CD4-positive, alpha-beta T cell treated with Interleukin-1 beta for 1 hour (primary cell): ENCODE data around the gene VSTM2L.
"Not testable (repeated sequence)": the region's sequence is repeated elsewhere in the genome, so short reads cannot be mapped to it uniquely, and the experiment has no call there.

Experiments
- DNase-seq, 2 donors: peaks; one replicate each; pipeline ENCODE4 v3.0.0-alpha.2; 2020 to 2022

The VSTM2L gene

GRCh38 chr20:37902504-37903313, at the start of gene VSTM2L:
Gene VSTM2L (plus strand): TSS chr20:37903127. CDS start chr20:37903351, 224 bp downstream.
- DNase-seq = no peak

- no peak for DNase-seq
Observed at GRCh38 chr20:37853823-37854375, 49.0 kb upstream of the VSTM2L start.

- DNase-seq = not testable (repeated sequence)
Observed at GRCh38 chr20:37856034-37856433, 46.9 kb upstream of the VSTM2L start.

DNA sequence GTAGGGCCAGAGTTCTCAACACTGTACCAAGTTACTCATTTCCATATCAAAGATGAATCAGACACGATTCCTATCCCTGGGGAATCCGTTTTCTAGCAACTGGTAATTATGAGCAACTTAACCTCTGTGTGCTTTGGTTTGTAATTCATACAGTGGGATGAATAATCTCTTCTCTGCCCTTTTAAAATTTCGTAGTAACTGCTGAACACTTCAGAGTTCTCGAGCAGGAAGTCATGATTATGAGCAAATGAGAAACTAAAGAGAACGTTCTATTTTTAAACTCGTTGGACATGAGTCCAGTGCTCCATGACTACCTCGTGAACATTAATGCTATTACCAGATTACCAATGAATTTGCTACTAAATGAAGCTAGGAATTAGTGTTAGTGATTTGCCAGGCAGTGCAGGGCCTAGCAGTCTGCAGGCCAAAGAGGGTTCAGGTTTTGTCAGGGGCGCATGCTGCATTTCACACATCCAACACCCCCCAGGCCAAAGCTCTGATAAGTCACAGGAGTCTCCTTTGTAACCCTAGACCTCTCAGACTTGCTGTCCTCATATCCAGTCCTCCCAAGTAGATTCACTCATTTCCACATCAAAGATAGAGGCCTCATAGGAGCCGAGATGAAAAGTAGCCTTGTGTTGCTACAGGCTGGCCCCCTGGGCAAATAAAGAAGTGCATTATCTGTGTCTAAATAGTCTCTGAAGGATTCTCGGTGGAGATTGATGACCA, 45.8 kb upstream of the VSTM2L start:
- DNase-seq = no peak

- DNase-seq = no peak
Observed at GRCh38 chr20:37859406-37860171, 43.3 kb upstream of the VSTM2L start.

DNA sequence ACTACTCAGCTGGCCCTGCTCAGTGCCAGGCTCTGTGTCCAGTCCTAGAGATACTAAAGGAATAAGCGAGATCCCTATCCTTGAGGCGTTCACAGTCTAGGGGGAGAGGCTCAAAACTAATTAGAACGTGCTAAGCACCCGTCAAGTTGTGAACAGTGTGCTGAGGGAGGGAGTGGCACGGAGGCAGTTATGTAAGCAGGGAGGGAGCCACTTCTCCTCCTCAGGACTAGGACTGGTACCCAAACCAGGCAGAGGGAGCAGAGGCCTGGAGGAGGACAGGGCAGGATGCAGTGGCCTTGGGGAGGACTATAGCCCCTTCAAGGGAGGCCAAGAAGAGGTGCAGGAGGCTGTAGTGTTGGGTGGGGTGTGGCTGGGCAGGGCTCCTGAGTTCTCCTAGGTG, 39.6 kb upstream of the VSTM2L start:
- no peak for DNase-seq

GRCh38 chr20:37864298-37864697, 38.6 kb upstream of the VSTM2L start:
- DNase-seq = no peak

DNA sequence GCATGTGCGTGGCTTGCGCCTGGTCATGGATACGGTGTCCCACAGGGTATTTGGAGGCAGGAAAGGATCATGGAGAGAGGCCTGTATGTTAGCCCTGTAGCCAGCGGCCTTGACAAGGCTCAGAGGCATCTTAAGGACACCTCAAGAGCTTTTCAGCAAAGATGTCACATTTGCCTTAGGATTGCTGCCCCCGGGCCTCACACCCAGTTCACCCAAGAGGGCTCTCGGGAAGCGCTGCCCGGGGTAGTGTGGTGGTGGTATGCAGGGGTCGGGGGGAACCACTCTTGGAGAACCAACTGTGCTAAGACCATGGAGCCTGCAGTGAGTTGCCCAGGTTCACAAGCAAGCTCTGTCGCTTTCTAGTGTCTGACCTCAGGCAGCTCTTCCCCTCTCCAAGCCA, 36.9 kb upstream of the VSTM2L start:
- no peak for DNase-seq

- DNase-seq = no peak
Observed at GRCh38 chr20:37867289-37868195, 35.4 kb upstream of the VSTM2L start.

DNA sequence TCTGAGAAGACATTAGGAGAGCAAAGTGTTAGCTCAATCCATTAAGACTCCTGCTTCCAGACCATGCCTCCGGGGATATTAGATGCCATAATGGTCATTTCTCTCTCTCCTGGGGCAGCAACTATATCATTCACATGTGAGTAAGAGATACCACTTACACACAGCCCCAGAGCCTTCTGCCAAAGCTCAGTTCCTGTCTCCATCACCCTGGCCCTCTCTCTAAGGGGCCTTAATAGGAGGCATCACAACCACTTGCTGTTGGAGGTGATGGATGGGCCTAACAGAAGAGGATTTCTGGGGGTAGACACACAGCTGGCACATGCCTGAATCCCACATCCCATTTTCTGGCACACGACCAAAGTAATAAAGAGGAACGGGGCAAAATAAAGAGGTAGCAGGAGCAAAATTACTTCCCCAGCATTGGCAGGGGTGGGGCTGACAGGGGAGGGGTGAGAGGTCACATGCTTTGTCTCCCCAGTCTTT, 34.0 kb upstream of the VSTM2L start:
- DNase-seq = no peak

- no peak for DNase-seq
Observed at GRCh38 chr20:37869334-37869861, 33.5 kb upstream of the VSTM2L start.

DNA sequence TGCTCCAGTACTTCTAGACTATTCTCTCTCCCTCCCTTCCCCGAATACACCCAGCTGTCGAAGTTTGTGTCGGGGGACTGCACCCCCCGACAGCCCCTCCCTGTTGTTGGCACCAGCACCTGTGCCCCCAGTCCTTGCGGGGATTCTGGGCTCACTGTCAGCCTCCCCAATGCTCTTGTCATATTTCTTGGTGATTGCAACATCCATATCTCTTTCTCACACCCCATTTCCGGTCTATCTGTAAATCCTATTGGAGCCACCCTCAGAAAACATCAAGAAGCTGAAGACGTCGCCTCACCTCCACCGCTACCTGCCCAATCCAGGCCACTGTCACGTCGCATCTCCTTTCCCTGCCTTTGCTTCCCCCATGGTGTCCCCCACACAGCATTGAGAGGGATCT, 32.6 kb upstream of the VSTM2L start:
- DNase-seq = no peak

- DNase-seq = no peak
Observed at GRCh38 chr20:37871751-37872150, 31.2 kb upstream of the VSTM2L start.

DNA sequence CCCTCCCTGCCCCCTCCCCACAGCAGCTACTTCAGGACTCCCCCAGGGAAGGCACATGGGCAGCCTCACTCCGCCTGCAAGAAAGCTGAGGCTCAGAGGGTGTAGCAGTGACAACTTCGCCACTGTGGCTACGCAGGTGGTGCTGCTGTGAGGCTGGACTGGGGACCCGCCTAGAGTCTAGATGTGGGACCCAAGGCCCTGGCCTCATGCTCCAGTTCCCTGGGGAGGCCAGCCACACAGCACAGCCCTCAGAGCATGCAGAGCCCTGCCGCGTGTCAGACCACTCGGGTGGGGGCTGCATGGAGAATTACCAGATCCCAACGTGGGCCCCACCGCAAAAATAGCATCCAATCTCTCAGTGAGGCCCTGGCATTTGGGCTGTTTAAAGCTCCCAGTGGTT, 30.8 kb upstream of the VSTM2L start:
- no peak for DNase-seq

DNA sequence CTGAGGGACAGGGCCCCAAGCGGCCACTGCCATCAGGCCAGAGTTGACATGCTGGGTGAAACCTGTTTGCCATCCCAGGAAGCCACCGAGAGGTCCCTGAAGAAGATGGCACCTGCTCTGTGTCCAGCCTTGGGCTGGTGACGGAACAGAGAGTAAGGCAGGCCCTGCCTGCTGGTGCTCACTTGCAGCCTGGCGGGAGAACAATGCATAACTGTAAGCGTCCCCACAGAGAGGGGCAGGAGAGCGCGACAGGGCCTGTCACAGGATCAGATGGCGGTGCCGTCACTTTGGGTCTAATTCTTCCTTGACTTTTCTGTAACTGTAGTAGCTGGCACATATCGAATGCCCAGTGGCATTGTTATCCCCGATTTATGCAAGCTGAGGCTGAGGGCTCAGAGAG, 29.0 kb upstream of the VSTM2L start:
- no peak for DNase-seq

GRCh38 chr20:37875460-37876175, 27.3 kb upstream of the VSTM2L start:
- DNase-seq = no peak

DNA sequence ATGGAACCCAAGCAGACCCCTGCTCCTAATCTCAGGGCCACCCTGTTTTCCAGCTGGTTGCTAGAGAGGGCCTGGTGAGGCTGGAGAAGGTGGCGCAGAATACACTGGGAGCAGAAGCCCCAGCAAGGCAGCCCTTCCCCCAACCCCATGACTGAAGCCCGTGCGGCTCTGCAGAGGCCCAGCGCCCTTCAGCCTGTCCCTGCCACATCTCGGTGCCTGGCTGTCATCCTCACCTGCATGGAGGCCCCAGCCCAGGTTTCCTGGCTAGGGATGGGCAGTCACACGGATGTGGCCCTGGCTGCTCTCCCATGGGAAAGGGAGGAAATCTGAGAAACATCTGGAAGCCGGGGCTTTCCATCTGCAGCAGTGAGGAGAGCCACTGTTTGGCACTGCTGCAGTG, 26.1 kb upstream of the VSTM2L start:
- no peak for DNase-seq

GRCh38 chr20:37877832-37878772, 24.8 kb upstream of the VSTM2L start:
- no peak for DNase-seq

- no peak for DNase-seq
Observed at GRCh38 chr20:37878835-37879599, 23.9 kb upstream of the VSTM2L start.
